ENCODE results near the gene RPS27A. TPM values are rescaled to one million over a fixed set of nuclear protein-coding genes. Genes with fewer than 3 reads are reported as not detected.
A peak's percentile ranks its signal among the peaks of the same experiment; 100 is the strongest.
"Not testable (repeated sequence)": the region's sequence is repeated elsewhere in the genome, so short reads cannot be mapped to it uniquely, and the experiment has no call there.

RPS27A gene
- total RNA-seq (ENCODE audit: low replicate concordance): 951 and 977 TPM in 2 replicates
- long read RNA-seq, transcript RPS27A-203 (5 exons, 796 nt): minor isoform, 37 of 912 reads
- long read RNA-seq, transcript RPS27A-201 (6 exons, 1,071 nt): major isoform, 834 of 912 reads
- long read RNA-seq, partial matches to known transcripts: 12 of 912 reads
- long read RNA-seq, other reads (novel, unspliced or antisense): 27 of 912 reads

DNA sequence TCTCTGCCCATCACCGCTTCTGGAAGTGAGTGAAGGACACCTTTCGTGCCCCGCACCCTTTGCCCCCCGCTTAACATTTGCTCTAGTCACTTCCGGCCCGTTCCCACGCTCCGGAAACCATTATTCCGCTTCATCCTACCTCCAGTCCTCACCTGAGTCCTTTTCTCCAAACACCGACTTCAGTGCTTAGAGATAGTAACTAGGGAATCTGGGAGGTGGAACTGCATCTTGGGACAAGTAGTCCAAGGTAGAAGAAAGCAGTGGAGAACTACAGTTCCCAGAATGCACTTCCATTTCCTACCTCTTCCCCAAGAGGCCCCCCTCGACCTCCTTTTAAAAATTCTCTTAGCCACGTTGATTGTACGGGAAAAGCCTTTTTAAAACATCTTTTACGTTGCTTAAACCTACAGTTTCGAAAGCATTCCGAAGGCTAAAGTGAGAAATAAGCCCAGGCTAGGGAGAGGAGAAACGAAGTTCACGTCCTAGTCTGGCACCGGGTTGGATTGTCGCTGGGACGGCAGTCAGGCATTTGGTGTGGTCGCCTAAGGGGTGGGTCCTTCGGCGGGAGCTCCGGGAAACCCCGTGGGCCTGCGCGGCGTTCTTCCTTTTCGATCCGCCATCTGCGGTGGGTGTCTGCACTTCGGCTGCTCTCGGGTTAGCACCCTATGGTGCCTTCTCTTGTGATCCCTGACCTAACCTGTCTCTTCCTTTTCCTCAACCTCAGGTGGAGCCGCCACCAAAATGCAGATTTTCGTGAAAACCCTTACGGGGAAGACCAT is at the start of gene RPS27A, which contains the start of gene CLHC1:
RPS27A (plus strand) TSS at position 605 of the 779 bp plus-strand sequence; CDS start at position 742, 137 bp downstream.
CLHC1 (minus strand) TSS at position 210 of the 779 bp plus-strand sequence. CDS start 9,882 bp downstream, outside the sequence.
- Mint-ChIP-seq H3K4me3 (peak within 1 kb of the TSS; percentile 94), H3K4me1 (ENCODE audit: unreplicated experiment) (peaks cover 33% of the 10 kb centered on the region), H3K27ac (peak within 1 kb of the TSS; percentile 94), H3K27me3 (no peaks in the 10 kb centered on the region), H3K9me3 (no peaks in the 10 kb centered on the region), H3K36me3 (peaks cover 25% of the 10 kb centered on the region)
- TF ChIP-seq, protein P1, sequence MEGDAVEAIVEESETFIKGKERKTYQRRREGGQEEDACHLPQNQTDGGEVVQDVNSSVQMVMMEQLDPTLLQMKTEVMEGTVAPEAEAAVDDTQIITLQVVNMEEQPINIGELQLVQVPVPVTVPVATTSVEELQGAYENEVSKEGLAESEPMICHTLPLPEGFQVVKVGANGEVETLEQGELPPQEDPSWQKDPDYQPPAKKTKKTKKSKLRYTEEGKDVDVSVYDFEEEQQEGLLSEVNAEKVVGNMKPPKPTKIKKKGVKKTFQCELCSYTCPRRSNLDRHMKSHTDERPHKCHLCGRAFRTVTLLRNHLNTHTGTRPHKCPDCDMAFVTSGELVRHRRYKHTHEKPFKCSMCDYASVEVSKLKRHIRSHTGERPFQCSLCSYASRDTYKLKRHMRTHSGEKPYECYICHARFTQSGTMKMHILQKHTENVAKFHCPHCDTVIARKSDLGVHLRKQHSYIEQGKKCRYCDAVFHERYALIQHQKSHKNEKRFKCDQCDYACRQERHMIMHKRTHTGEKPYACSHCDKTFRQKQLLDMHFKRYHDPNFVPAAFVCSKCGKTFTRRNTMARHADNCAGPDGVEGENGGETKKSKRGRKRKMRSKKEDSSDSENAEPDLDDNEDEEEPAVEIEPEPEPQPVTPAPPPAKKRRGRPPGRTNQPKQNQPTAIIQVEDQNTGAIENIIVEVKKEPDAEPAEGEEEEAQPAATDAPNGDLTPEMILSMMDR (conservative IDR thresholded peaks at IDR 0.05): no peak
- peak; percentile 90 for DNase-seq (ENCODE audit: extremely low spot score, unreplicated experiment)

DNA sequence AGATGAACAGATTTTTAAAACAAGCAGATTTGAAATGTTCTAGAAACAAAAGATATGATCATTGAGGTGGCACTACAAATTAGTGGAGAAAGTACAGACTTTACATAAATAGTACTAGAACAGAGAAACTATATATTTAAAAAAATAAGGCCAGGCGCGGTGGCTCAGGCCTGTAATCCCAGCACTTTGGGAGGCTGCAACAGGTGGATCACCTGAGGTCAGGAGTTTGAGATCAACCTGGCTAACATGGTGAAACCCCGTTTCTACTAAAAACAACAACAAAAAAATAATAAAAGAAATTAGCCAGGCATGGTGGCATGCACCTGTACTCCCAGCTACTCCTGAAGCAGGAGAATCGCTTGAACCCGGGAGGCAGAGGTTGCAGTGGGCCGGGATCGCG is 45.7 kb upstream of the RPS27A start:
- not testable (repeated sequence) for H3K27me3 Mint-ChIP-seq; H3K9me3 Mint-ChIP-seq; H3K27ac Mint-ChIP-seq; H3K4me3 Mint-ChIP-seq; H3K4me1 Mint-ChIP-seq (ENCODE audit: unreplicated experiment); DNase-seq (ENCODE audit: extremely low spot score, unreplicated experiment)
- H3K36me3 Mint-ChIP-seq: peaks cover 22% of the 10 kb centered on the region

GRCh38 chr2:55191888-55192287 is 40.6 kb upstream of the RPS27A start:
- peaks cover 42% of the 10 kb centered on the region for H3K36me3 Mint-ChIP-seq
- H3K27ac Mint-ChIP-seq; H3K4me1 Mint-ChIP-seq (ENCODE audit: unreplicated experiment); H3K9me3 Mint-ChIP-seq; H3K27me3 Mint-ChIP-seq; DNase-seq (ENCODE audit: extremely low spot score, unreplicated experiment); H3K4me3 Mint-ChIP-seq: not testable (repeated sequence)

DNA sequence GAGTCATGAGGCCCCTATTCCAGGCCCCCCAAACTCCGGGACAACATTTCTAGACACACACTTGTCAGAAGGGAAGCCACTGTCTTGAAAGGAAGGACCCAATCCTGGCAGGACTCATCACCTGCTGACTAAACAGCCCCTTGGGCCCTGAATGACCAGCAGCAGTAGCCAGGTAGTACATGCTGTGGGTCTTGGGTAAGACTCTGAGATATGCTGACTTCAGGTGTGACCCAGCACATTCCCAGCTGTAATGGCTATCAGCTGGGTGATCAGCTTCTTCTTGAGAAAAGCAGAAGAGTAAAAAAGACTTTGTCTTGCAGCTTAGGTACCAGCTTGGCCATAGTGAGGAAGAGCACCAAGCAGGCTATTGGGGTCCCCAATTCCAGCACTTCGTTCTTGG is 36.0 kb upstream of the RPS27A start:
- Mint-ChIP-seq H3K27me3 (no peaks in the 10 kb centered on the region), H3K36me3 (peaks cover 61% of the 10 kb centered on the region), H3K9me3 (no peaks in the 10 kb centered on the region), H3K27ac (no peak overlapping the region), H3K4me3 (no peak overlapping the region), H3K4me1 (ENCODE audit: unreplicated experiment) (no peaks in the 10 kb centered on the region)
- DNase-seq (ENCODE audit: extremely low spot score, unreplicated experiment): no peak
- TF ChIP-seq, protein P1 (conservative IDR thresholded peaks at IDR 0.05): no peak

DNA sequence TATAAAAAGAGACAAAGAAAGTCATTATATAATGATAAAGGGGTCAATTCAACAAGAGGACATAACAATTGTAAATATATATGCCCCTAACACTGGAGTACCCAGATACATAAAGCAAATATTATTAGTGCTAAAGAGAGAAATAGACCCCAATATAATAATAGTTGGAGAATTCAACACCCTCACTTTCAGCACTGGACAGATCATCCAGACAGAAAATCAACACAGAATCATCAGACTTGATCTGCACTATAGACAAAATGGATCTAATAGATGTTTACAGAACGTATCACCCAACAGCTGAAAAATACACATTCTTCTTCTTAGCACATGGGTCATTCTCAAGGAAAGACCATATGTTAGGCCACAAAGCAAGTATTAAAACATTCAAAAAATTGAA is 32.1 kb upstream of the RPS27A start:
- no peak overlapping the region for H3K4me3 Mint-ChIP-seq
- TF ChIP-seq, protein P1 (conservative IDR thresholded peaks at IDR 0.05): no peak

DNA sequence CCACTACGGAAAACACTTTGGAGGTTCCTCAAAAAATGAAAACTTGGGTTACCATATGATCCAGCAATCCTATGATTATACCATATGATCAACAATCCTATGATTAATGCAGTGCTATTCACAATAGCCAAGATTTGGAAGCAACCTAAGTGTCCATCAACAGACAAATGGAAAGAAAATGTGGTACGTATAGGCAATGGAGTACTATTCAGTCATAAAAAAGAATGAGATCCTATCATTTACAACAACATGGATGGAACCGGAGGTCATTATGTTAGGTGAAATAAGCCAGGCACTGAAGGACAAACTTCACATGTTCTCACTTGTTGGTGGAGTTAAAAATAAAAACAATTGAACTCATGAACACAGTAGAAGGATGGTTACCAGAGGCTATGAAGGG is 28.0 kb upstream of the RPS27A start:
- H3K4me3 Mint-ChIP-seq: no peak overlapping the region
- H3K9me3 Mint-ChIP-seq: peaks cover 6% of the 10 kb centered on the region
- no peaks in the 10 kb centered on the region for H3K27me3 Mint-ChIP-seq
- DNase-seq (ENCODE audit: extremely low spot score, unreplicated experiment): no peak
- no peaks in the 10 kb centered on the region for H3K4me1 Mint-ChIP-seq (ENCODE audit: unreplicated experiment)
- peaks cover 60% of the 10 kb centered on the region for H3K36me3 Mint-ChIP-seq
- TF ChIP-seq, protein P1 (conservative IDR thresholded peaks at IDR 0.05): no peak
- no peak overlapping the region for H3K27ac Mint-ChIP-seq

More for the DNA sequence above, 32.1 kb upstream of the RPS27A start:
- no peaks in the 10 kb centered on the region for H3K27me3 Mint-ChIP-seq
- no peak overlapping the region for H3K27ac Mint-ChIP-seq
- DNase-seq (ENCODE audit: extremely low spot score, unreplicated experiment): no peak
- peaks cover 73% of the 10 kb centered on the region for H3K36me3 Mint-ChIP-seq
- peaks cover 6% of the 10 kb centered on the region for H3K9me3 Mint-ChIP-seq
- no peaks in the 10 kb centered on the region for H3K4me1 Mint-ChIP-seq (ENCODE audit: unreplicated experiment)

Data from type B pancreatic cell (in vitro differentiated cells).